Measurements from ENCODE around the gene PBX3. TPM values are rescaled to one million over a fixed set of nuclear protein-coding genes. Genes with fewer than 3 reads are reported as not detected.
"Not testable (repeated sequence)": the region's sequence is repeated elsewhere in the genome, so short reads cannot be mapped to it uniquely, and the experiment has no call there.

Gene PBX3
- polyA plus RNA-seq, 1 experiment, result 37.6 TPM

- no peak for TF ChIP-seq CTCF (IDR thresholded peaks at IDR 0.05; ENCODE audit: low read depth, low read length)
- H3K9me3 ChIP-seq (ENCODE audit: control insufficient read depth, insufficient read depth, low read length), result no peaks in the 10 kb centered on the region
- no peak overlapping the region for H3K27ac ChIP-seq (ENCODE audit: low read depth, low read length)
- ChIA-PET CTCF (interaction anchor here (1.2 to 1.3 kb wide), 2 partner anchors 15 to 363 kb away, joined by 3 read pairs; no protein-coding TSS in a partner anchor), POLR2A (no interaction called here)
- no peak overlapping the region for H3K4me3 ChIP-seq (ENCODE audit: low read depth, low read length)
- no peak for DNase-seq (ENCODE audit: low read depth, low spot score)
- no peaks in the 10 kb centered on the region for H3K27me3 ChIP-seq (ENCODE audit: control insufficient read depth, insufficient read depth, low read length)
Measured at GRCh38 chr9:125771037-125771436, 23.9 kb downstream of the PBX3 start.

GRCh38 chr9:125772740-125773139 is 25.6 kb downstream of the PBX3 start:
- CTCF ChIA-PET, result no interaction called here
- Histone ChIP-seq H3K27ac (ENCODE audit: low read depth, low read length) (no peak overlapping the region), H3K27me3 (ENCODE audit: control insufficient read depth, insufficient read depth, low read length) (no peaks in the 10 kb centered on the region), H3K9me3 (ENCODE audit: control insufficient read depth, insufficient read depth, low read length) (no peaks in the 10 kb centered on the region), H3K4me3 (ENCODE audit: low read depth, low read length) (no peak overlapping the region)
- no peak for TF ChIP-seq CTCF (IDR thresholded peaks at IDR 0.05; ENCODE audit: low read depth, low read length)
- POLR2A ChIA-PET, result no interaction called here
- DNase-seq (ENCODE audit: low read depth, low spot score), result no peak

GRCh38 chr9:125774106-125774505 is 26.9 kb downstream of the PBX3 start:
- no peak for TF ChIP-seq CTCF (IDR thresholded peaks at IDR 0.05; ENCODE audit: low read depth, low read length)
- Histone ChIP-seq H3K9me3 (ENCODE audit: control insufficient read depth, insufficient read depth, low read length) (no peaks in the 10 kb centered on the region), H3K27me3 (ENCODE audit: control insufficient read depth, insufficient read depth, low read length) (no peaks in the 10 kb centered on the region), H3K4me3 (ENCODE audit: low read depth, low read length) (no peak overlapping the region), H3K27ac (ENCODE audit: low read depth, low read length) (no peak overlapping the region)
- ChIA-PET POLR2A (no interaction called here), CTCF (no interaction called here)
- no peak for DNase-seq (ENCODE audit: low read depth, low spot score)

- POLR2A ChIA-PET; DNase-seq (ENCODE audit: low read depth, low spot score): not testable (repeated sequence)
Measured at GRCh38 chr9:125776789-125777188, 29.6 kb downstream of the PBX3 start.

GRCh38 chr9:125778538-125779219 is 31.5 kb downstream of the PBX3 start:
- H3K4me3 ChIP-seq (ENCODE audit: low read depth, low read length); DNase-seq (ENCODE audit: low read depth, low spot score); H3K27me3 ChIP-seq (ENCODE audit: control insufficient read depth, insufficient read depth, low read length); POLR2A ChIA-PET; H3K9me3 ChIP-seq (ENCODE audit: control insufficient read depth, insufficient read depth, low read length); H3K27ac ChIP-seq (ENCODE audit: low read depth, low read length): not testable (repeated sequence)
- CTCF ChIA-PET, result interaction anchor here (0.6 kb wide), 1 partner anchor 12 kb away, joined by 3 read pairs; no protein-coding TSS in a partner anchor

More at GRCh38 chr9:125776789-125777188, 29.6 kb downstream of the PBX3 start:
- H3K4me3 ChIP-seq (ENCODE audit: low read depth, low read length); H3K27me3 ChIP-seq (ENCODE audit: control insufficient read depth, insufficient read depth, low read length); H3K27ac ChIP-seq (ENCODE audit: low read depth, low read length); H3K9me3 ChIP-seq (ENCODE audit: control insufficient read depth, insufficient read depth, low read length); CTCF ChIA-PET: not testable (repeated sequence)

- CTCF ChIA-PET; POLR2A ChIA-PET; DNase-seq (ENCODE audit: low read depth, low spot score); H3K27me3 ChIP-seq (ENCODE audit: control insufficient read depth, insufficient read depth, low read length); H3K27ac ChIP-seq (ENCODE audit: low read depth, low read length); H3K4me3 ChIP-seq (ENCODE audit: low read depth, low read length); H3K9me3 ChIP-seq (ENCODE audit: control insufficient read depth, insufficient read depth, low read length): not testable (repeated sequence)
Measured at GRCh38 chr9:125779220-125779565, 32.0 kb downstream of the PBX3 start.

Data from AG04450 (cell line).